AG10803 (cell line): ENCODE results near the gene CD4.
A peak's percentile ranks its signal among the peaks of the same experiment; 100 is the strongest.

Experiments used
- DNase-seq: peaks from one replicate; pipeline ENCODE4 v3.0.0; 2010; ENCODE audit warnings: low read depth
- H3K4me3 ChIP-seq: 2 replicates; pipeline ENCODE4 v1.5.1; 2011; ENCODE audit warnings: mild to moderate bottlenecking, low read length, control low read depth
- CTCF ChIP-seq: conservative IDR thresholded peaks from 2 replicates; pipeline ENCODE4 v1.5.1; 2011; ENCODE audit warnings: mild to moderate bottlenecking, low read length, control low read depth, inconsistent platforms

Gene CD4

DNA sequence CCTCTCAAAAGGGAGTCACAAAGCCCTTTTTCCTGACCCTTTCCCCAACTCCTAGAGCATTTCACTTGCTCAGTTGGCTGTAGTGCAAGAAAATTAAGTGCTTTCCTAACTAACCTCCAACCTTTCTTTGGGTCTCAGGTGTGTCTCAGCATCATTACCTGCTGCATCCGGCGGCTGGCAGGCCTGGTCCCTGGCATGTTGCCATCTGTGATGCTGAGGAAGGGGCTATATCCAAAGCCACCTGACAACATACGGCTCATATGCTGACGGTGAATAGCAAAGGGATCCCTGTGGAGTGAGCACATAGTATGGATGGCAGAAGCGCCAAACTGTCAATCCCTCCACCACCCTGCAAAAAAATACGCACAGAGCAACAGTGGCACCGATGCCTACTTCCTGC, 37.6 kb upstream of the CD4 start:
- no peak for TF ChIP-seq CTCF
- H3K4me3 ChIP-seq: peak overlapping the region; percentile 87
- DNase-seq: no peak

DNA sequence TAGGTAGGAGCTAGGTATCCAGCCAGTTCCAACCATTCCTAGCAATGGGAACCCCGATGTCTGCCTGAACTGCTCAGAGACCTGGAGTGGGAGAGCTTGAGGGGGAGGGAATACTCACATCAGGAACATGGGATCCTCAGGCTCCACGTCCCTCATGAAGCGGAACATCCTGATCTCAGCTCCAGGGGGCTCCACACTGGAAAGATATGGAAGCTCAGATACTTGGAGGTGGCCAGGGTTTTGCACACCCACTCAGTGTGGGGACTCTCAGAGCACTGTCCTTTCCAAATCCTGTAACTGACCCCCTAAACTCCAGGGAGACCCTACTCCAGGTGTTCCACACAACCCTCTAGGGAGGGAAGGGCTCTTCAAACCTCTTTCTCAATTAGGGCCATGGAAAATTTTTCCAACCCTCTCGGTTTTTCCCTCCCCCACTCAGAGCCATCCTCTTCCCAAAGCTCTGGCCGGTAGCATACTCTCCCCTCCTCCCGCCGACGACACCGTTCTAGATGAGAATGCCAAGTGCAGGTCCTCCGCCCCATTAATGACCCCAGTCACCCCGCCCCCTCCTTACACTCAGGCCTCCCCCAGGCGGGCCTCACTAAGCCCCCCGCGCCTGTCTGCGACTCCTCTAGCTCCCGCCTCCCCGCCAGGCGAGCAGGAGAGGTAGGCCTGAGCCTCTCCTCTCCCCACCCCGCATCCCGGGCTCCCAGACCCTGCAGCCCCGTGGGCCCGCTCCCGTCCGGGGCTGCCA, 37.0 kb upstream of the CD4 start:
- TF ChIP-seq CTCF: peak; percentile 60
- DNase-seq: peak; percentile 52
- peak overlapping the region; percentile 87 for H3K4me3 ChIP-seq

- peak; percentile 99 for DNase-seq
- TF ChIP-seq CTCF: no peak; the same call in 1 of the 2 replicates
- H3K4me3 ChIP-seq: peak within 1 kb of the TSS; percentile 87
Measured at GRCh38 chr12:6752921-6753771, 36.2 kb upstream of the CD4 start, which contains the start of gene MLF2. Gene MLF2 (minus strand): TSS chr12:6753141. CDS start chr12:6752334, 807 bp downstream.

- DNase-seq: no peak
- peak overlapping the region; percentile 8; the same call in 1 of the 2 replicates for H3K4me3 ChIP-seq
- peak; percentile 93; the same call in 1 of the 2 replicates for TF ChIP-seq CTCF
Measured at GRCh38 chr12:6753772-6754356, 35.5 kb upstream of the CD4 start.

DNA sequence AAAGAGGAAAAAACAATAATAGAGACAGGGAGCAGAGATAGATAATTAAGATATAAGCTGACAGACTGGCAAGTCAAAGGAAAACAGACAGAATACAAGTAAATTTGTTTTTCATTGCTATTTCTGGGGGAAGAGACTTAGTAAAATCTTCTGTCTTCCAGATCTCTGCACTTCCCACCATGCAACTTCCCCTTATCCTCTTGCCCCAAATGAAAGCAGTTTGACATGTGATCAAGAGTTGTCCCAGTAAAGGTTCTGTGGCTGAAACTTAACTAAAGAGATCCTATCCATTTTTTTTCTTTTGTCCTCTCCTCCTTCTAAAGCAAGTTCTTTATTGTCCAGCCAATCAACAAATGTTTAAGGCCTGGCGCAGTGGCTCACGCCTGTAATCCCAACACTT, 34.9 kb upstream of the CD4 start:
- TF ChIP-seq CTCF: no peak
- H3K4me3 ChIP-seq: no peak overlapping the region
- no peak for DNase-seq

DNA sequence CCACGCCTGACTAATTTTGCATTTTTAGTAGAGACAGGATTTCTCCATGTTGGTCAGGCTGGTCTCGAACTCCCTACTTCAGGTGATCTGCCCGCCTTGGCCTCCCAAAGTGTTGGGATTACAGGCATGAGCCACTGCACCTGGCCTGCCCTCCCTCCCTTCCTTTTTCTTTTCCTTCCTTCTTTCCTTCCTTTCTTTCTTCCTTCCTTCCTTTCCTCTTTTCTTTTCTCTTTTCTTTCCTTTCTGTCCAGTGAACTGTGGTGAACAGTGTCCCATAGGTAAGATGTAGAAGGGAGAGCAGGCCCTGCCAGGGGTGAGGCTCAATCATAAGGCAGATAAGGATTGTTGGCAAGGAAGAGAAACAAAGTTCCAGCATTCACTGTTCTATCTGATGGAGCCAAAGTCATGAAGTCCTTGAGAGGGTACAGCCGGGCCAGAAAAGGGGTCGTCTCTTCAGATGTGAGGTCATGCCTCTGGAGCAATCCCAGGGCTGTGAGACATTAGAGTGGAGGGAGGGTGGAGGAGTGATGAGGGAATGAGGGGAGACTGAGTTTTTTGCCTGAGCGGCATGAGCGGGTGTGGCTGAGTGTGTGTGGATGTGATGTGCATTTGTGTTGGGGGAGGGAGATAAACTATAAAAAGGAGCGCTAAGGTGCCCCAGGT, 32.2 kb upstream of the CD4 start:
- no peak for TF ChIP-seq CTCF
- no peak overlapping the region for H3K4me3 ChIP-seq
- DNase-seq: no peak
